CD14-positive monocyte (primary cell): Measurements from ENCODE around the gene OGG1. TPM values are rescaled to one million over a fixed set of nuclear protein-coding genes. Genes with fewer than 3 reads are reported as not detected.

Source experiments
- DNase-seq, 3 donors: peaks; one replicate each; pipeline ENCODE4 v3.0.0-alpha.2; 2011 to 2022
- H2AFZ ChIP-seq: 2 replicates; pipeline ENCODE4 v1.6.0; 2012; ENCODE audit warnings: mild to moderate bottlenecking, low read depth, low read length, inconsistent platforms; ENCODE audit not compliant: insufficient read depth, poor library complexity, severe bottlenecking
- H3K27ac ChIP-seq, 2 donors: 1 replicate in 1 of 2; 2 replicates in 1 of 2; pipeline ENCODE4 v1.5.1; 2012 to 2013; ENCODE audit warnings: low read length in 2 of 2, control low read depth in 1 of 2, inconsistent platforms in 1 of 2, low read depth in 1 of 2, mild to moderate bottlenecking in 1 of 2
- H3K27me3 ChIP-seq, 2 donors: one replicate each; pipeline versions ENCODE4 v1.6.0 to v1.6.1; 2011 to 2013; ENCODE audit warnings: low read length in 2 of 2; ENCODE audit not compliant: control insufficient read depth in 2 of 2, insufficient read depth in 2 of 2
- H3K36me3 ChIP-seq, 2 donors: replicated peaks in 1 of 2; 1 replicate in 1 of 2; 2 replicates in 1 of 2; pipeline versions ENCODE4 v1.5.1 to v1.6.1; 2012 to 2013; ENCODE audit warnings: low read length in 2 of 2, control low read depth in 1 of 2, inconsistent platforms in 1 of 2, mild to moderate bottlenecking in 1 of 2; ENCODE audit not compliant: insufficient read depth in 2 of 2, control insufficient read depth in 1 of 2
- H3K4me1 ChIP-seq, 2 donors: 1 replicate in 1 of 2; 2 replicates in 1 of 2; pipeline versions ENCODE4 v1.5.1 to v1.6.1; 2012 to 2013; ENCODE audit warnings: low read length in 2 of 2, control low read depth in 1 of 2, inconsistent platforms in 1 of 2, mild to moderate bottlenecking in 1 of 2, moderate library complexity in 1 of 2; ENCODE audit not compliant: insufficient read depth in 2 of 2, control insufficient read depth in 1 of 2
- H3K4me2 ChIP-seq: replicated peaks from 2 replicates; pipeline ENCODE3; 2012; ENCODE audit warnings: low read length, moderate library complexity, mild to moderate bottlenecking; ENCODE audit not compliant: poor library complexity, severe bottlenecking; ENCODE audit errors: extremely low read depth
- H3K4me3 ChIP-seq, 3 experiments: fragments of 200-600 bp in 1 of 3; sonication (generic) in 1 of 3; replicated peaks in 1 of 3; 1 replicate in 2 of 3; 2 replicates in 1 of 3; pipeline ENCODE4 v1.5.1; 2011 to 2013; ENCODE audit warnings: low read length in 3 of 3, mild to moderate bottlenecking in 3 of 3, control low read depth in 2 of 3, low read depth in 2 of 3, inconsistent platforms in 1 of 3, moderate library complexity in 1 of 3
- H3K79me2 ChIP-seq: 2 replicates; pipeline ENCODE4 v1.6.0; 2012; ENCODE audit warnings: mild to moderate bottlenecking, control low read depth, inconsistent platforms, low read length, moderate library complexity; ENCODE audit not compliant: insufficient read depth
- H3K9ac ChIP-seq: 2 replicates; pipeline ENCODE4 v1.6.0; 2017; ENCODE audit warnings: low read length, mild to moderate bottlenecking; ENCODE audit not compliant: insufficient read depth, poor library complexity, severe bottlenecking
- H3K9me3 ChIP-seq, 2 donors: replicated peaks in 1 of 2; 1 replicate in 1 of 2; 2 replicates in 1 of 2; pipeline versions ENCODE4 v1.5.1 to v1.6.1; 2012 to 2013; ENCODE audit warnings: low read length in 2 of 2, control low read depth in 1 of 2; ENCODE audit not compliant: control insufficient read depth in 1 of 2, insufficient read depth in 1 of 2
- H4K20me1 ChIP-seq: 2 replicates; pipeline ENCODE4 v1.6.0; 2012; ENCODE audit warnings: mild to moderate bottlenecking, low read length, control low read depth, moderate library complexity; ENCODE audit not compliant: insufficient read depth
- H3K27ac Mint-ChIP-seq, 7 donors: one replicate each; pipeline ENCODE4 v1.8.0; 2020; ENCODE audit warnings: mild to moderate bottlenecking in 7 of 7, mixed read lengths in 7 of 7, moderate library complexity in 6 of 7, inconsistent platforms in 2 of 7
- H3K27me3 Mint-ChIP-seq, 3 donors: one replicate each; pipeline ENCODE4 v1.8.0; 2021 to 2022; ENCODE audit warnings: low read depth in 3 of 3, mild to moderate bottlenecking in 3 of 3, mixed read lengths in 3 of 3, moderate library complexity in 3 of 3, inconsistent platforms in 1 of 3
- H3K36me3 Mint-ChIP-seq, 2 donors: one replicate each; pipeline ENCODE4 v1.8.0; 2020; ENCODE audit warnings: mixed read lengths in 2 of 2, inconsistent platforms in 1 of 2, mild to moderate bottlenecking in 1 of 2
- H3K4me1 Mint-ChIP-seq: one replicate; pipeline ENCODE4 v1.8.0; 2020; ENCODE audit warnings: mild to moderate bottlenecking, mixed read lengths
- H3K4me3 Mint-ChIP-seq, 2 donors: one replicate each; pipeline ENCODE4 v1.8.0; 2020; ENCODE audit warnings: mild to moderate bottlenecking in 2 of 2, mixed read lengths in 2 of 2, moderate library complexity in 1 of 2
- H3K9me3 Mint-ChIP-seq, 7 donors: one replicate each; pipeline ENCODE4 v1.8.0; 2020 to 2022; ENCODE audit warnings: mixed read lengths in 7 of 7, mild to moderate bottlenecking in 6 of 7, moderate library complexity in 6 of 7, inconsistent platforms in 2 of 7
- WGBS: methylation state at CpG from one replicate; pipeline ENCODE4 v1.1.5; 2013; ENCODE audit warnings: missing lambda C conversion rate; ENCODE audit not compliant: insufficient coverage; 5-methylcytosine and 5-hydroxymethylcytosine counted together
- intact Hi-C, 2 donors: fragments of 100-400 bp; cut with micrococcal nuclease; formaldehyde crosslinking; loops; one replicate each; pipeline versions ENCODE4 v1.15.0 to v1.15.1; 2023
- polyA plus RNA-seq, 3 donors: library from polyadenylated mRNA; depleted of rRNA in 1 of 3; unstranded in 2 of 3; stranded (reverse) in 1 of 3; fragments of 300-500 nt in 2 of 3; fragments of >200 nt in 1 of 3; fragmentation: Illumina TruSeq in 2 of 3; gene quantifications; 1 replicate in 2 of 3; 2 replicates in 1 of 3; pipeline ENCODE4 v1.2.3, GENCODE V29; 2012 to 2021
- TF ChIP-seq, protein P1 (sequence below): fragments of 200-600 bp; IDR thresholded peaks from one replicate; pipeline ENCODE4 v1.8.0; 2022; ENCODE audit warnings: antibody characterized with exemption, mild to moderate bottlenecking

OGG1 gene
- polyA plus RNA-seq, 3 donors: 17.4 to 21.9 (median 20.5) TPM

DNA sequence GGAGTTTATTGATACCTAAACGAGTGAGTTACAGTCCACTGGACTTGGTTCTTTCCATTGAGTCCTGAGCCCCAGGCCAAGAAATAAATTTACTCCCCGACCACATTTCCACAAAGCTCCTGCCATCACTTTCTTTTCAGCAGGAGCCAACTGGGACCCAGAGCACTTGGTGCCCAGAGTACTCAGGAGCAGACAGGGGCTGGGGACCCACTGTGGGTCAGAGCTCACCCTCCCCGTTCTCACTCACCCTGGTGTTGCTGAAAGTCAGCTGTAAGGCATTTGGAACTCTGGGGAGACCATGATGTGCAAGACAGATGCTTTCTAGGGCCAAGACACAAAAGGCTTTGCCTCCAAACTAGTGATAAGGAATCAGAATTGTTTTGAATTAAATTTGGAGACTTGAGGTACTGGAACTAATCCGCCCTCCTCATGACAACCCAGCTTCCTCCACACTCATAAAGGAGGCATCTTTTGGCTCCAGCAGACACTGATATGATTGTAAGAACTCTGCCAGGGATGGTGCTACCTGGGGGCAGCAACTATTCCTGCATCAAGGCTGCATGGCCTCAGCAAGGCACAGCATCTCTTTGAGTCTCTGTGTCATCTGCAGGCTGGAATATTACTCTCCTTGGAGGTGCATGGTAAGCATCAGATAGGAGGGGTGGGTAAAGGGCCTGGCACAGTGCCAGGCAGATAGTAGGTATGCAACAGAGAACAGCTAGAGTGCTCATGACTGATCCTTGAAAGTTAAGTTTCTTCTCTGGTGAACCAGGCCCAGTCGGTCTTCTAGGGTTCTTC, 27.3 kb downstream of the OGG1 start:
- no peak overlapping the region for H3K9ac ChIP-seq

DNA sequence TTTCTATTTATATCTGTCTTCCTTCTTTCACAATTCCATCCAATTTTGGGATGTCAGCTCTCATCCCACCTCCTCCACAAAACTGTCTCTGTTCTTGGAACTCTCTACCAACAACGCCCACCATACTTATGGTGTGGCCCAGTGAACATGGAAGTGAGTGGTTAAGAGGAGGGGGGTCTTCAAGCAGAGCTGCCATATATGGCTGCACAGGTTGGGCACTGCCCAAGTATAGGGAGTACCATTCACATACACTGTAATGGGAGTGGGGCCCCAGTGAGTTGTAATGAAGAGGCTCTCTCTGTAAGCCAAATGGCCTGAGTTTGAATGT, 27.9 kb downstream of the OGG1 start:
- H3K4me2 ChIP-seq: no peak overlapping the region
- no peak overlapping the region for H3K4me3 Mint-ChIP-seq
- intact Hi-C loops: no loop called here

More for the DNA sequence above, 27.3 kb downstream of the OGG1 start:
- Histone ChIP-seq H3K36me3 (no peaks in the 10 kb centered on the region), H3K9me3 (no peaks in the 10 kb centered on the region), H3K27me3 (no peaks in the 10 kb centered on the region), H2AFZ (no peak overlapping the region), H4K20me1 (no peaks in the 10 kb centered on the region), H3K4me2 (peak overlapping the region; percentile 10), H3K27ac (no peak overlapping the region), H3K4me3 (no peak overlapping the region), H3K79me2 (peaks cover 4% of the 10 kb centered on the region), H3K4me1 (peaks cover 53 to 55% of the 10 kb centered on the region in 2 donors)
- no peak overlapping the region for H3K27ac Mint-ChIP-seq
- 75% methylated on average over 1 of the region's 5 CpGs for whole genome bisulfite sequencing
- TF ChIP-seq, protein P1, sequence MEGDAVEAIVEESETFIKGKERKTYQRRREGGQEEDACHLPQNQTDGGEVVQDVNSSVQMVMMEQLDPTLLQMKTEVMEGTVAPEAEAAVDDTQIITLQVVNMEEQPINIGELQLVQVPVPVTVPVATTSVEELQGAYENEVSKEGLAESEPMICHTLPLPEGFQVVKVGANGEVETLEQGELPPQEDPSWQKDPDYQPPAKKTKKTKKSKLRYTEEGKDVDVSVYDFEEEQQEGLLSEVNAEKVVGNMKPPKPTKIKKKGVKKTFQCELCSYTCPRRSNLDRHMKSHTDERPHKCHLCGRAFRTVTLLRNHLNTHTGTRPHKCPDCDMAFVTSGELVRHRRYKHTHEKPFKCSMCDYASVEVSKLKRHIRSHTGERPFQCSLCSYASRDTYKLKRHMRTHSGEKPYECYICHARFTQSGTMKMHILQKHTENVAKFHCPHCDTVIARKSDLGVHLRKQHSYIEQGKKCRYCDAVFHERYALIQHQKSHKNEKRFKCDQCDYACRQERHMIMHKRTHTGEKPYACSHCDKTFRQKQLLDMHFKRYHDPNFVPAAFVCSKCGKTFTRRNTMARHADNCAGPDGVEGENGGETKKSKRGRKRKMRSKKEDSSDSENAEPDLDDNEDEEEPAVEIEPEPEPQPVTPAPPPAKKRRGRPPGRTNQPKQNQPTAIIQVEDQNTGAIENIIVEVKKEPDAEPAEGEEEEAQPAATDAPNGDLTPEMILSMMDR: no peak
- H3K4me1 Mint-ChIP-seq: peaks cover 56% of the 10 kb centered on the region
- H3K27me3 Mint-ChIP-seq: peaks cover 2 to 4% (median 3%) of the 10 kb centered on the region in 3 donors
- no peaks in the 10 kb centered on the region for H3K9me3 Mint-ChIP-seq
- H3K4me3 Mint-ChIP-seq: no peak overlapping the region
- peaks cover 8 to 13% of the 10 kb centered on the region in 2 donors for H3K36me3 Mint-ChIP-seq
- intact Hi-C loops: no loop called here
- DNase-seq: no peak

More for the DNA sequence above, 27.9 kb downstream of the OGG1 start:
- no CpG with 5 or more reads among the region's 1 CpG for WGBS
- Mint-ChIP-seq H3K9me3 (no peaks in the 10 kb centered on the region), H3K4me1 (peaks cover 61% of the 10 kb centered on the region), H3K27ac (no peak overlapping the region), H3K27me3 (peaks cover under 1 to 4% (median 2%) of the 10 kb centered on the region in 3 donors), H3K36me3 (peaks cover 12 to 14% of the 10 kb centered on the region in 2 donors)
- Histone ChIP-seq H3K4me3 (no peak overlapping the region), H3K79me2 (peaks cover 4% of the 10 kb centered on the region), H3K4me1 (peaks cover 59 to 61% of the 10 kb centered on the region in 2 donors), H2AFZ (no peak overlapping the region), H3K27me3 (no peaks in the 10 kb centered on the region), H3K9ac (no peak overlapping the region), H3K27ac (no peak overlapping the region), H4K20me1 (no peaks in the 10 kb centered on the region), H3K9me3 (no peaks in the 10 kb centered on the region), H3K36me3 (peaks cover 0 to 3% of the 10 kb centered on the region in 2 donors)
- DNase-seq: no peak
- TF ChIP-seq, protein P1: no peak
